H1 (cell line): Measurements from ENCODE around the gene SNX3. TPM values are rescaled to one million over a fixed set of nuclear protein-coding genes. Genes with fewer than 3 reads are reported as not detected.

Experiments used
- CTCF ChIA-PET: fragments of 300-600 bp; sonication (Branson Sonifier 250); formaldehyde crosslinking; loops from one replicate; lab custom pipeline; 2021; ENCODE audit not compliant: partially characterized antibody; lab: Charles Lee
- POLR2A ChIA-PET: fragments of 300-600 bp; sonication (Branson Sonifier 250); formaldehyde crosslinking; loops from one replicate; lab custom pipeline; 2021; ENCODE audit warnings: inconsistent platforms; ENCODE audit not compliant: partially characterized antibody; lab: Charles Lee
- DNase-seq, 2 experiments: peaks; one replicate each; pipeline versions ENCODE4 v3.0.0 to v3.0.0-alpha.2; 2010 to 2022; ENCODE audit warnings: low spot score in 2 of 2, low read depth in 1 of 2, mixed read lengths in 1 of 2
- FAIRE-seq: peaks from 2 replicates; lab custom pipeline; 2011; peaks lifted over from hg19 to GRCh38; lab: Jason Lieb, UNC
- H2AFZ ChIP-seq: 2 replicates; pipeline ENCODE4 v1.8.1; 2012; ENCODE audit warnings: low read length, inconsistent platforms
- H2AK5ac ChIP-seq: 2 replicates; pipeline ENCODE4 v1.6.1; 2013; ENCODE audit warnings: low read depth, low read length
- H2BK120ac ChIP-seq: replicated peaks from 2 replicates; pipeline ENCODE3; 2013; ENCODE audit warnings: low read depth, low read length, inconsistent platforms
- H2BK12ac ChIP-seq: 2 replicates; pipeline ENCODE4 v1.6.1; 2013; ENCODE audit warnings: low read depth, low read length
- H2BK15ac ChIP-seq: 2 replicates; pipeline ENCODE4 v1.6.1; 2013; ENCODE audit warnings: low read length
- H2BK20ac ChIP-seq: 2 replicates; pipeline ENCODE4 v1.6.1; 2013; ENCODE audit warnings: low read length
- H2BK5ac ChIP-seq: 2 replicates; pipeline ENCODE4 v1.6.1; 2013; ENCODE audit warnings: low read depth, low read length
- H3K14ac ChIP-seq: 2 replicates; pipeline ENCODE4 v1.6.1; 2013; ENCODE audit warnings: inconsistent platforms; ENCODE audit not compliant: insufficient read length
- H3K18ac ChIP-seq: 2 replicates; pipeline ENCODE4 v1.6.1; 2013; ENCODE audit warnings: low read length; ENCODE audit errors: extremely low read depth
- H3K23ac ChIP-seq: 2 replicates; pipeline ENCODE4 v1.6.1; 2013; ENCODE audit warnings: inconsistent platforms; ENCODE audit not compliant: insufficient read length
- H3K23me2 ChIP-seq: 2 replicates; pipeline ENCODE4 v1.6.1; 2013; ENCODE audit warnings: low read depth, low read length
- H3K27ac ChIP-seq: 2 replicates; pipeline ENCODE4 v1.6.1; 2011; ENCODE audit warnings: low read depth, low read length, inconsistent platforms
- H3K27me3 ChIP-seq, 4 experiments: replicated peaks in 1 of 4; 1 replicate in 1 of 4; 2 replicates in 3 of 4; pipeline versions ENCODE4 v1.6.1 to v1.8.1; 2011 to 2013; ENCODE audit warnings: low read length in 3 of 4, mild to moderate bottlenecking in 3 of 4, inconsistent platforms in 2 of 4, mixed read lengths in 2 of 4, moderate library complexity in 1 of 4; ENCODE audit not compliant: control insufficient read depth in 3 of 4, insufficient read depth in 3 of 4; ENCODE audit errors: extremely low read depth in 1 of 4
- H3K36me3 ChIP-seq, 4 experiments: 2 replicates each; pipeline versions ENCODE4 v1.6.1 to v1.8.1; 2011 to 2013; ENCODE audit warnings: mild to moderate bottlenecking in 4 of 4, low read length in 3 of 4, moderate library complexity in 2 of 4, control low read depth in 1 of 4, inconsistent platforms in 1 of 4; ENCODE audit not compliant: insufficient read depth in 4 of 4, control insufficient read depth in 2 of 4
- H3K4ac ChIP-seq: replicated peaks from 2 replicates; pipeline ENCODE3; 2013; ENCODE audit warnings: low read length, low read depth, mixed read lengths, inconsistent platforms; ENCODE audit not compliant: insufficient read length
- H3K4me1 ChIP-seq, 4 experiments: replicated peaks in 1 of 4; 1 replicate in 1 of 4; 2 replicates in 3 of 4; pipeline versions ENCODE4 v1.6.1 to v1.8.1; 2011 to 2013; ENCODE audit warnings: low read length in 3 of 4, inconsistent platforms in 2 of 4, mixed read lengths in 1 of 4; ENCODE audit not compliant: insufficient read depth in 4 of 4, control insufficient read depth in 3 of 4
- H3K4me2 ChIP-seq, 2 experiments: 2 replicates each; pipeline versions ENCODE4 v1.6.1 to v1.8.1; 2011 to 2013; ENCODE audit warnings: low read depth in 2 of 2, low read length in 2 of 2, control low read depth in 1 of 2, inconsistent platforms in 1 of 2, mild to moderate bottlenecking in 1 of 2; ENCODE audit not compliant: insufficient read depth in 1 of 2
- H3K4me3 ChIP-seq, 4 experiments: fragments of 200-600, 300-600 bp in 1 of 4; sonication (generic), shearing (Covaris generic), sonication (Bioruptor Twin) in 1 of 4; 2 replicates each; pipeline versions ENCODE4 v1.5.1 to v1.8.1; 2011 to 2016; ENCODE audit warnings: low read length in 4 of 4, low read depth in 3 of 4, control low read depth in 2 of 4, inconsistent platforms in 2 of 4, mild to moderate bottlenecking in 2 of 4, mixed read lengths in 1 of 4, moderate library complexity in 1 of 4; ENCODE audit not compliant: insufficient read depth in 2 of 4; ENCODE audit errors: extremely low read depth in 1 of 4
- H3K56ac ChIP-seq: replicated peaks from 2 replicates; pipeline ENCODE3; 2013; ENCODE audit warnings: low read depth, mild to moderate bottlenecking, mixed read lengths, low read length, inconsistent platforms; ENCODE audit not compliant: insufficient read length
- H3K79me1 ChIP-seq: 2 replicates; pipeline ENCODE4 v1.6.1; 2013; ENCODE audit warnings: low read depth, low read length, control low read depth
- H3K79me2 ChIP-seq, 2 experiments: 2 replicates each; pipeline versions ENCODE4 v1.6.1 to v1.8.1; 2012 to 2013; ENCODE audit warnings: low read length in 2 of 2, mild to moderate bottlenecking in 2 of 2, inconsistent platforms in 1 of 2; ENCODE audit not compliant: insufficient read depth in 2 of 2, control insufficient read depth in 1 of 2
- H3K9ac ChIP-seq, 4 experiments: replicated peaks in 1 of 4; 1 replicate in 1 of 4; 2 replicates in 3 of 4; pipeline versions ENCODE4 v1.6.1 to v1.8.1; 2011 to 2013; ENCODE audit warnings: low read depth in 3 of 4, low read length in 3 of 4, control low read depth in 2 of 4, mild to moderate bottlenecking in 2 of 4, moderate library complexity in 2 of 4, inconsistent platforms in 1 of 4; ENCODE audit errors: extremely low read depth in 1 of 4
- H3K9me3 ChIP-seq, 2 experiments: 2 replicates each; pipeline versions ENCODE4 v1.6.1 to v1.8.1; 2012 to 2013; ENCODE audit warnings: mild to moderate bottlenecking in 2 of 2, moderate library complexity in 2 of 2, control low read depth in 1 of 2, inconsistent platforms in 1 of 2, low read depth in 1 of 2, low read length in 1 of 2, mixed read lengths in 1 of 2; ENCODE audit not compliant: insufficient read depth in 2 of 2
- H4K20me1 ChIP-seq, 2 experiments: replicated peaks in 1 of 2; 2 replicates each; pipeline versions ENCODE3 to v1.8.1; 2011 to 2013; ENCODE audit warnings: inconsistent platforms in 2 of 2, low read length in 2 of 2, mild to moderate bottlenecking in 1 of 2; ENCODE audit not compliant: insufficient read depth in 2 of 2, control insufficient read depth in 1 of 2
- H4K5ac ChIP-seq: 2 replicates; pipeline ENCODE4 v1.6.1; 2013; ENCODE audit warnings: low read length, low read depth, mixed read lengths, inconsistent platforms; ENCODE audit not compliant: insufficient read length
- H4K8ac ChIP-seq: 2 replicates; pipeline ENCODE4 v1.8.0; 2013; ENCODE audit warnings: mild to moderate bottlenecking, moderate library complexity, low read length, inconsistent platforms; ENCODE audit not compliant: insufficient read depth; ENCODE audit errors: extremely low read depth
- H4K91ac ChIP-seq: replicated peaks from 2 replicates; pipeline ENCODE3; 2013; ENCODE audit warnings: low read length, mixed read lengths, inconsistent platforms; ENCODE audit not compliant: insufficient read length
- CEBPB ChIP-seq: IDR thresholded peaks from 2 replicates; pipeline ENCODE4 v1.6.1; 2012; ENCODE audit warnings: low read depth, low read length
- CTCF ChIP-seq, 3 experiments: IDR thresholded peaks; 1 replicate in 2 of 3; 2 replicates in 1 of 3; pipeline versions ENCODE4 v1.5.1 to v1.6.1; 2011; ENCODE audit warnings: low read length in 3 of 3, mild to moderate bottlenecking in 3 of 3, inconsistent platforms in 2 of 3, low read depth in 1 of 3, moderate library complexity in 1 of 3; ENCODE audit not compliant: insufficient read depth in 1 of 3; ENCODE audit errors: control extremely low read depth in 1 of 3
- GABPA ChIP-seq: IDR thresholded peaks from 2 replicates; pipeline ENCODE4 v1.6.1; 2011; ENCODE audit warnings: mild to moderate bottlenecking, low read length, moderate library complexity, borderline replicate concordance; ENCODE audit not compliant: insufficient read depth
- HDAC2 ChIP-seq, 2 experiments: fragments of 300-600 bp in 1 of 2; sonication (generic) in 1 of 2; IDR thresholded peaks; 2 replicates each; pipeline ENCODE4 v1.6.1; 2011 to 2012; ENCODE audit warnings: low read depth in 2 of 2, low read length in 2 of 2, mild to moderate bottlenecking in 2 of 2, moderate library complexity in 2 of 2, borderline replicate concordance in 1 of 2, inconsistent platforms in 1 of 2
- SAP30 ChIP-seq: fragments of 300-600 bp; sonication (generic); IDR thresholded peaks from 2 replicates; pipeline ENCODE4 v1.7.1; 2012; ENCODE audit warnings: low read length, moderate library complexity, mild to moderate bottlenecking, inconsistent platforms; ENCODE audit not compliant: insufficient read depth, insufficient replicate concordance
- SIN3A ChIP-seq, 2 experiments: IDR thresholded peaks in 1 of 2; conservative IDR thresholded peaks in 1 of 2; 2 replicates each; pipeline ENCODE4 v1.6.1; 2011 to 2012; ENCODE audit warnings: low read length in 2 of 2, improper control_type of control experiment in 1 of 2, low read depth in 1 of 2, mild to moderate bottlenecking in 1 of 2
- SIRT6 ChIP-seq: IDR thresholded peaks from one replicate; pipeline ENCODE4 v1.7.1; 2012; ENCODE audit warnings: low read length, inconsistent platforms
- SP4 ChIP-seq: IDR thresholded peaks from 2 replicates; pipeline ENCODE4 v1.6.1; 2012; ENCODE audit warnings: low read length, inconsistent platforms
- WGBS, 2 experiments: shearing (Covaris generic) in 1 of 2; methylation state at CpG; one replicate each; pipeline versions ENCODE4 v1.1.6 to v1.1.7; 2013 to 2015; ENCODE audit warnings: low lambda C conversion rate in 2 of 2, mixed read lengths in 2 of 2, inconsistent platforms in 1 of 2, low coverage in 1 of 2, missing lambda C conversion rate in 1 of 2; ENCODE audit not compliant: insufficient replicate concordance in 2 of 2, insufficient coverage in 1 of 2, insufficient read length in 1 of 2; ENCODE audit errors: extremely low coverage in 1 of 2, missing lambda C conversion rate in 1 of 2; 5-methylcytosine and 5-hydroxymethylcytosine counted together
- polyA plus RNA-seq, 7 experiments: library from polyadenylated mRNA; depleted of rRNA in 3 of 7; stranded (reverse) in 5 of 7; unstranded in 2 of 7; fragments of >200 nt in 5 of 7; fragments of 200-250 nt in 2 of 7; gene quantifications; 1 replicate in 5 of 7; 2 replicates in 1 of 7; 4 replicates in 1 of 7; pipeline versions ENCODE4 v1.2.1 to v1.2.3, GENCODE V29; 2011 to 2013; ENCODE audit warnings: missing spikeins in 2 of 7, mixed read lengths in 2 of 7
- total RNA-seq: library from RNA; stranded (reverse); fragmentation: NEBNext Ultra II Directional; extraction: Animal tissue kit (Norgen Biotek cat#: 25700); gene quantifications from 2 replicates; pipeline ENCODE4 v1.2.1, GENCODE V29; 2021

The SNX3 gene
- total and polyA plus RNA-seq, 2 of the 8 experiments (the other 6 are each of a cell fraction or from before 2014, with no cell fraction given), result 72.5 to 150 TPM

- no peak overlapping the region for H2BK15ac ChIP-seq
- no peak overlapping the region for H3K23ac ChIP-seq
- H3K27ac ChIP-seq, result no peak overlapping the region; the same call in 1 of the 2 replicates
- peaks cover 8% of the 10 kb centered on the region for H3K23me2 ChIP-seq
- H3K4me2 ChIP-seq, result peak overlapping the region; percentile 75 to 90
- peak overlapping the region; percentile 60 for H2BK5ac ChIP-seq
- no peak overlapping the region for H2AK5ac ChIP-seq
- H4K8ac ChIP-seq, result no peak overlapping the region
- H3K9ac ChIP-seq, result peak overlapping the region; percentile 39 to 76 (median 67)
- no peaks in the 10 kb centered on the region for H3K27me3 ChIP-seq
- no peaks in the 10 kb centered on the region for H3K9me3 ChIP-seq
- no peak overlapping the region for H2BK20ac ChIP-seq
- no peaks in the 10 kb centered on the region for H4K20me1 ChIP-seq
- no peak overlapping the region for H4K5ac ChIP-seq
- peaks cover 0 to 3% (median 1%) of the 10 kb centered on the region in 4 experiments; a peak in 3 of 7 replicates for H3K4me1 ChIP-seq
- H3K36me3 ChIP-seq, result no peaks in the 10 kb centered on the region
- ChIA-PET CTCF (interaction anchor here (0.8 to 1.0 kb wide), 4 partner anchors 9 to 28 kb away, joined by 3 to 7 read pairs (median 3); no protein-coding TSS in a partner anchor), POLR2A (interaction anchor here (0.9 to 2.7 kb wide), 8 partner anchors 8 to 186 kb away, joined by 3 to 19 read pairs (median 4); partner anchors contain the start of gene AFG1L)
- no peak overlapping the region for H2BK12ac ChIP-seq
- H3K56ac ChIP-seq, result peak overlapping the region; percentile 33
- no peak for FAIRE-seq
- peaks cover 0 to 16% of the 10 kb centered on the region in 2 experiments; a peak in 2 of 4 replicates for H3K79me2 ChIP-seq
- H2AFZ ChIP-seq, result no peak overlapping the region
- 6% methylated on average over 27 of the region's 29 CpGs; no CpG with 5 or more reads in 1 of the 2 experiments for WGBS, 2 experiments
- no peak overlapping the region for H3K18ac ChIP-seq
- no peak overlapping the region for H4K91ac ChIP-seq
- no peak overlapping the region for H3K4ac ChIP-seq
- peak overlapping the region; percentile 60 to 81 (median 72) for H3K4me3 ChIP-seq
- no peak overlapping the region for H3K14ac ChIP-seq
- TF ChIP-seq SP4 (no peak), SIRT6 (no peak), GABPA (no peak), CEBPB (0 out of 2 replicates have a peak, but pooled peaks have one; percentile 22), SIN3A (conservative IDR thresholded peaks at IDR 0.05 in 1 of 2, IDR thresholded peaks at IDR 0.05 in 1 of 2; ENCODE audit: low read depth in 1 of 2, low read length in 2 of 2) (peak; percentile 92 to 97; a peak in 3 of 4 replicates), SAP30 (peak; percentile 66), CTCF (IDR thresholded peaks at IDR 0.05; ENCODE audit: control extremely low read depth in 1 of 3, insufficient read depth in 1 of 3, low read depth in 1 of 3, low read length in 3 of 3) (no peak), HDAC2 (IDR thresholded peaks at IDR 0.05; ENCODE audit: borderline replicate concordance in 1 of 2, low read depth in 2 of 2, low read length in 2 of 2) (peak in 1 of 2 experiments; percentile 10; a peak in 1 of 4 replicates)
- no peaks in the 10 kb centered on the region for H3K79me1 ChIP-seq
- DNase-seq, result peak in 1 of 2 experiments; percentile 81
- no peak overlapping the region for H2BK120ac ChIP-seq
Measured at GRCh38 chr6:108260126-108260808, 573 bp downstream of the SNX3 start.
